Lower lobe of right lung (tissue), 2 donors: Measurements from ENCODE around the gene ABLIM3. TPM values are rescaled to one million over a fixed set of nuclear protein-coding genes. Genes with fewer than 3 reads are reported as not detected.
A peak's percentile ranks its signal among the peaks of the same experiment; 100 is the strongest.
"Not testable (repeated sequence)": the region's sequence is repeated elsewhere in the genome, so short reads cannot be mapped to it uniquely, and the experiment has no call there.

Experiments
- ATAC-seq, 2 donors: fragments of 200-7000 bp; cut with Tn5 transposase; one replicate each; pipeline ENCODE4 v1.9.1; 2020 to 2022; ENCODE audit warnings: mild to moderate bottlenecking in 2 of 2, moderate library complexity in 2 of 2
- DNase-seq: peaks from one replicate; pipeline ENCODE4 v3.0.0-alpha.2; 2020
- H3K27ac ChIP-seq: fragments of 200-600 bp; one replicate; pipeline ENCODE4 v1.8.0; 2022
- H3K27me3 ChIP-seq: fragments of 200-600 bp; one replicate; pipeline ENCODE4 v1.8.0; 2022; ENCODE audit warnings: low read depth
- H3K36me3 ChIP-seq: fragments of 200-600 bp; one replicate; pipeline ENCODE4 v1.8.0; 2022; ENCODE audit warnings: mild to moderate bottlenecking
- H3K4me1 ChIP-seq: fragments of 200-600 bp; one replicate; pipeline ENCODE4 v1.8.0; 2022
- H3K4me3 ChIP-seq: fragments of 200-600 bp; one replicate; pipeline ENCODE4 v1.8.0; 2022; ENCODE audit warnings: mild to moderate bottlenecking
- H3K9me3 ChIP-seq: fragments of 200-600 bp; one replicate; pipeline ENCODE4 v1.8.0; 2022
- intact Hi-C: fragments of 100-400 bp; cut with DNase I; formaldehyde crosslinking; loops from one replicate; pipeline ENCODE4 v1.11.0; 2022
- total RNA-seq: library from RNA; stranded (reverse); fragmentation: NEBNext Ultra II Directional; extraction: Animal tissue kit (Norgen Biotek cat#: 25700); gene quantifications from one replicate; pipeline ENCODE4 v1.2.1, GENCODE V29; 2021
- TF ChIP-seq, protein P1 (sequence below): fragments of 200-600 bp; IDR thresholded peaks from one replicate; pipeline ENCODE4 v1.8.0; 2022; ENCODE audit warnings: antibody characterized with exemption, mild to moderate bottlenecking
- donor health status: DM: no; HTN: yes; CAD: no; lungs with severe emphysema.

Gene ABLIM3
- total RNA-seq, 1 donor from 2014 or later, result 26.7 TPM

DNA sequence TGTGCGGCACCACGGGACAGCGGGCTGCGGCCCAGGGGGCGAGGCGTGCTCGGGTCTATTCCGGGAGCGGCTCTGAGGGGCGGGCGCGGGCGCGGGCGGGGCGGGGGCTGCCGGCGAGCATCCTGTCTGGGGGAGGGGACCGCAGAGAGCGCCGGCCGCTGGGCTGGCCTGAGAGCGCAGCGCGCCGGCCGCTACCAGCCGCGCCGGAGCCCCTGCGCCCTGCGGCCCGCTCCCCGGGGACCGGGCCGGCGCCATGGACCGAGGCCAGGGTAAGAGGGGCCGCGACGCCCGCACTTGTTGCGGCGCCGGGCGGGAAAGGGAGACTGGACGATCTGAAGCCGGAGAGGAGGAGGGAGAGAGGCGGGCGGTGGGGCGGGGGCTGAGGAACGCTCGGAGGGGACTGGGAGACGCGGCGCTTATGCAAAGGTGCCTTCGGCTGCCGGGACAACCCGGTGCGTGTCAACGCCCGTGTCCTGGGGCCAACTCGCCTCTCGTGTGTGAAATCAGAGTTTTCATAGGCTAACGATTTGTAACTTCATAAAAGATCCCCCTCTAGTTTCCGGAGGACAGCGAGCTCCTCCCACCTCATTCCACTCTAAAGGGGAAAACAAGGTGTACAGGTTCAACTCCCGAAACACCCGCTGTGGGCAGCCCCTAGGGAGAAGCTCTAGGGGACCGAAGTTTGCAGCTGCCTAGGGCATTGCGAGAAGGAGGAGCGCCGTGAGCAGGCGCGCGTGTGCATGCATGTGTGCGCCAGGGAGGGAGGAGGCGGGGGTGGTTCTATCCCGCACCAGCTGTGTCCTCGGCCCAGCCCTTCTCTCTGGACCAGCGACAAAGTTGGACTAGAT lies 130.6 kb downstream of the ABLIM3 start, which contains the start of gene AFAP1L1:
Gene AFAP1L1, plus strand, starts transcription at position 144 of the 848 bp plus-strand sequence. Its CDS starts 110 bp downstream, at position 254.
- peaks cover 10% of the 10 kb centered on the region for H3K9me3 ChIP-seq
- TF ChIP-seq, protein P1, sequence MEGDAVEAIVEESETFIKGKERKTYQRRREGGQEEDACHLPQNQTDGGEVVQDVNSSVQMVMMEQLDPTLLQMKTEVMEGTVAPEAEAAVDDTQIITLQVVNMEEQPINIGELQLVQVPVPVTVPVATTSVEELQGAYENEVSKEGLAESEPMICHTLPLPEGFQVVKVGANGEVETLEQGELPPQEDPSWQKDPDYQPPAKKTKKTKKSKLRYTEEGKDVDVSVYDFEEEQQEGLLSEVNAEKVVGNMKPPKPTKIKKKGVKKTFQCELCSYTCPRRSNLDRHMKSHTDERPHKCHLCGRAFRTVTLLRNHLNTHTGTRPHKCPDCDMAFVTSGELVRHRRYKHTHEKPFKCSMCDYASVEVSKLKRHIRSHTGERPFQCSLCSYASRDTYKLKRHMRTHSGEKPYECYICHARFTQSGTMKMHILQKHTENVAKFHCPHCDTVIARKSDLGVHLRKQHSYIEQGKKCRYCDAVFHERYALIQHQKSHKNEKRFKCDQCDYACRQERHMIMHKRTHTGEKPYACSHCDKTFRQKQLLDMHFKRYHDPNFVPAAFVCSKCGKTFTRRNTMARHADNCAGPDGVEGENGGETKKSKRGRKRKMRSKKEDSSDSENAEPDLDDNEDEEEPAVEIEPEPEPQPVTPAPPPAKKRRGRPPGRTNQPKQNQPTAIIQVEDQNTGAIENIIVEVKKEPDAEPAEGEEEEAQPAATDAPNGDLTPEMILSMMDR, result no peak
- ATAC-seq, result peak; percentile 84
- peaks cover 9% of the 10 kb centered on the region for H3K27me3 ChIP-seq
- peak within 1 kb of the TSS; percentile 69 for H3K4me3 ChIP-seq
- peak; percentile 69 for DNase-seq
- peak within 1 kb of the TSS; percentile 76 for H3K27ac ChIP-seq
- intact Hi-C loops, result no loop called here
- H3K4me1 ChIP-seq, result peaks cover 17% of the 10 kb centered on the region
- no peaks in the 10 kb centered on the region for H3K36me3 ChIP-seq

GRCh38 chr5:149272781-149273180 lies 131.5 kb downstream of the ABLIM3 start:
- intact Hi-C loops, H3K9me3 ChIP-seq, H3K27me3 ChIP-seq, DNase-seq, ATAC-seq, H3K36me3 ChIP-seq: not testable (repeated sequence)
- Histone ChIP-seq H3K4me3 (peak overlapping the region; percentile 69), H3K27ac (peak overlapping the region; percentile 76), H3K4me1 (peaks cover 24% of the 10 kb centered on the region)

- no peak for DNase-seq
- H3K36me3 ChIP-seq, result no peaks in the 10 kb centered on the region
- H3K4me3 ChIP-seq, result peak overlapping the region; percentile 69
- intact Hi-C loops, result no loop called here
- no peak for ATAC-seq
- peak overlapping the region; percentile 76 for H3K27ac ChIP-seq
- peaks cover 28% of the 10 kb centered on the region for H3K4me1 ChIP-seq
- TF ChIP-seq, protein P1, result no peak
- H3K9me3 ChIP-seq, result peaks cover 10% of the 10 kb centered on the region
- peaks cover 9% of the 10 kb centered on the region for H3K27me3 ChIP-seq
Measured at GRCh38 chr5:149273237-149273636, 131.9 kb downstream of the ABLIM3 start.

DNA sequence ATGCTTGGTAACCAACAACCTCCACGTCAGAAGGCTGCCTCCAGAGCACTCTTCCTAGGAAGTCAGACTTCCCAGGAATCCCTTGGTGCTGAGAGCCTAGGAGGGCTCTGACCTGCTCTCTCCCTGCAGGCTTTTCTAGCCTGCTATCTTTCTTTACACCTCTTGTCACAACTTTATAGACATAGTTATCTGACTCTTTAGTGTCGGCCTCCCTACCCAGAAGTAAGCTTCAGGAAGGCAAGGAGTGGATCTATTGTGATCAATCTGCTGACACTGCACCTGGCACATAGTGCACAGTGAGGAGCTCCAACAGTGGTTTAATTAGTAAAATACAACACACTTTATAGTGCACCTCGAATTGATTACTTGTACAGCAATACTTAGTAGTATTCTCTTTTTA lies 132.7 kb downstream of the ABLIM3 start:
- Histone ChIP-seq H3K36me3 (no peaks in the 10 kb centered on the region), H3K27ac (no peak overlapping the region), H3K9me3 (peaks cover 5% of the 10 kb centered on the region), H3K4me3 (no peak overlapping the region), H3K27me3 (peaks cover 9% of the 10 kb centered on the region), H3K4me1 (peaks cover 31% of the 10 kb centered on the region)
- TF ChIP-seq, protein P1, result no peak
- intact Hi-C loops, result no loop called here
- no peak for ATAC-seq
- no peak for DNase-seq

DNA sequence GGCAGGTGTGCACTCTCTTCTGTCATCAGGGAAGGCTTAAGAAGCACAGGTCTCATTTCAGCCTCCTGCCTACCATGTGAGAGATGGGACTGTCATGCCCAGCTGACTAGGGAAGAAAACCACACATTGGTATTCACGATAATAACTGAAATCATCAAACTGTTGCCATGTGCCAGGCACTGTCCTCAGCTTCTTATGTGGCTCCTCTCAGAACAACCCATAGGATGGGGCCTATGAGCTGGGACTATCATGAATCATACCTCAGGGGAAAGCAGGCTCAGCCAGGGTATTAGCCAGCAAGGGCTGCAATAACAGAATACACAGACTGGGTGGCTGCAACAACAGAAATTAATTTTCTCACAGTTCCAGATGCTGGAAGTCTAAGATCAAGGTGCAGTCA lies 133.6 kb downstream of the ABLIM3 start:
- Histone ChIP-seq H3K4me3 (no peak overlapping the region), H3K9me3 (no peaks in the 10 kb centered on the region), H3K36me3 (no peaks in the 10 kb centered on the region), H3K27ac (no peak overlapping the region), H3K27me3 (peaks cover 9% of the 10 kb centered on the region), H3K4me1 (peaks cover 41% of the 10 kb centered on the region)
- ATAC-seq (no peak), DNase-seq (no peak)
- intact Hi-C loops, result no loop called here
- TF ChIP-seq, protein P1, result no peak

DNA sequence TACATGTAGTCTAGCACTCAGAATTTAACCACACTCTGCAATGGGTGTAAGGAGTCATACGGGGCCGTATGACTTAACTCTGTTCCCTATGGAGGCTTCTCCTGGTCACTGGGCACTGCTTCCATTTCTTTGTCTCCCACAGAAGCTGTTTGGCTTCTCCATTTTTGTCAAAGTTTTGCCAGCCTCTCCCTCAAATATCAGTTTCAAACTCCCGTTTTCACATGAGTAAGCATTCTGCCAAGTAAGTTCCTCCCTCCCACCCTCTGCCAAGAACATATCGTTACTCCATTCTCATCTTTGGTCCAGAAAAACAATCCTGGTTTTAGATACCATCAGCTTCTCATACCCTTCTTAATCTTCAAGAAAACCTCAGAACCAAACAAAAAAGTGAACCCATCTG lies 136.5 kb downstream of the ABLIM3 start:
- Histone ChIP-seq H3K27ac (no peak overlapping the region), H3K9me3 (no peaks in the 10 kb centered on the region), H3K4me3 (no peak overlapping the region), H3K4me1 (peaks cover 28% of the 10 kb centered on the region), H3K36me3 (no peaks in the 10 kb centered on the region), H3K27me3 (no peaks in the 10 kb centered on the region)
- DNase-seq, result no peak
- TF ChIP-seq, protein P1, result no peak
- peak; percentile 15 to 38 for ATAC-seq
- intact Hi-C loops, result no loop called here
